IPS-20b (cell line): ENCODE measurements around the gene KRTAP12-4.

Source experiments
- H3K27ac ChIP-seq: one replicate; pipeline ENCODE4 v1.5.1; 2013; ENCODE audit warnings: low read length
- H3K27me3 ChIP-seq: 2 replicates; pipeline ENCODE4 v1.6.1; 2013; ENCODE audit warnings: mild to moderate bottlenecking, low read length, inconsistent platforms; ENCODE audit not compliant: insufficient read depth
- H3K36me3 ChIP-seq: 2 replicates; pipeline ENCODE4 v1.6.1; 2013; ENCODE audit warnings: low read depth, mild to moderate bottlenecking, inconsistent platforms, low read length, moderate library complexity; ENCODE audit not compliant: insufficient read depth
- H3K4me1 ChIP-seq: 2 replicates; pipeline ENCODE4 v1.6.1; 2013; ENCODE audit warnings: mild to moderate bottlenecking, control low read depth, inconsistent platforms, low read length, moderate library complexity; ENCODE audit not compliant: insufficient read depth
- H3K4me3 ChIP-seq: 2 replicates; pipeline ENCODE4 v1.5.1; 2013; ENCODE audit warnings: mild to moderate bottlenecking, low read length, inconsistent platforms
- H3K9ac ChIP-seq: 2 replicates; pipeline ENCODE4 v1.6.1; 2013; ENCODE audit warnings: low read depth, mild to moderate bottlenecking, inconsistent platforms, low read length, moderate library complexity
- H3K9me3 ChIP-seq: 2 replicates; pipeline ENCODE4 v1.6.1; 2013; ENCODE audit warnings: mild to moderate bottlenecking, low read depth, low read length, inconsistent platforms; ENCODE audit not compliant: insufficient read depth

Gene KRTAP12-4

GRCh38 chr21:44654576-44655175 lies at the start of gene KRTAP12-4:
Gene KRTAP12-4, minus strand, starts transcription at chr21:44654659. Its CDS starts 45 bp downstream, at chr21:44654614.
- Histone ChIP-seq H3K36me3 (no peaks in the 10 kb centered on the region), H3K9me3 (no peaks in the 10 kb centered on the region), H3K4me3 (no peak within 1 kb of the TSS), H3K4me1 (peaks cover 6% of the 10 kb centered on the region; the same call in 1 of the 2 replicates), H3K27me3 (no peaks in the 10 kb centered on the region), H3K27ac (no peak within 1 kb of the TSS), H3K9ac (no peak within 1 kb of the TSS)

GRCh38 chr21:44703731-44704635 lies 49.5 kb upstream of the KRTAP12-4 start:
- Histone ChIP-seq H3K27me3 (peaks cover 52% of the 10 kb centered on the region), H3K36me3 (no peaks in the 10 kb centered on the region), H3K27ac (no peak overlapping the region), H3K4me1 (peaks cover 31% of the 10 kb centered on the region), H3K4me3 (peak overlapping the region; percentile 54; the same call in 1 of the 2 replicates), H3K9me3 (no peaks in the 10 kb centered on the region), H3K9ac (peak overlapping the region; percentile 58; the same call in 1 of the 2 replicates)

GRCh38 chr21:44702973-44703730 lies 48.7 kb upstream of the KRTAP12-4 start:
- peaks cover 25% of the 10 kb centered on the region for H3K4me1 ChIP-seq
- no peak overlapping the region for H3K27ac ChIP-seq
- no peak overlapping the region for H3K4me3 ChIP-seq
- peaks cover 44% of the 10 kb centered on the region for H3K27me3 ChIP-seq
- H3K36me3 ChIP-seq: no peaks in the 10 kb centered on the region
- no peaks in the 10 kb centered on the region for H3K9me3 ChIP-seq
- H3K9ac ChIP-seq: no peak overlapping the region; the same call in 1 of the 2 replicates

GRCh38 chr21:44702111-44702972 lies 47.9 kb upstream of the KRTAP12-4 start:
- H3K4me3 ChIP-seq: no peak overlapping the region
- no peaks in the 10 kb centered on the region for H3K36me3 ChIP-seq
- no peak overlapping the region for H3K9ac ChIP-seq
- H3K27me3 ChIP-seq: peaks cover 36% of the 10 kb centered on the region
- no peak overlapping the region for H3K27ac ChIP-seq
- H3K4me1 ChIP-seq: peaks cover 29% of the 10 kb centered on the region
- no peaks in the 10 kb centered on the region for H3K9me3 ChIP-seq

- no peaks in the 10 kb centered on the region for H3K9me3 ChIP-seq
- no peak overlapping the region for H3K9ac ChIP-seq
- no peaks in the 10 kb centered on the region for H3K36me3 ChIP-seq
- H3K4me1 ChIP-seq: peaks cover 29% of the 10 kb centered on the region
- H3K27me3 ChIP-seq: peaks cover 28% of the 10 kb centered on the region
- H3K27ac ChIP-seq: no peak overlapping the region
- no peak overlapping the region for H3K4me3 ChIP-seq
Measured at GRCh38 chr21:44701541-44701940, 47.1 kb upstream of the KRTAP12-4 start.

- Histone ChIP-seq H3K27me3 (peaks cover 23% of the 10 kb centered on the region), H3K36me3 (no peaks in the 10 kb centered on the region), H3K27ac (no peak overlapping the region), H3K4me3 (no peak overlapping the region), H3K9ac (no peak overlapping the region), H3K4me1 (peaks cover 26% of the 10 kb centered on the region), H3K9me3 (no peaks in the 10 kb centered on the region)
Measured at GRCh38 chr21:44701023-44701400, 46.6 kb upstream of the KRTAP12-4 start.

GRCh38 chr21:44700101-44701022 lies 45.9 kb upstream of the KRTAP12-4 start:
- Histone ChIP-seq H3K9me3 (no peaks in the 10 kb centered on the region), H3K27ac (no peak overlapping the region), H3K9ac (no peak overlapping the region), H3K36me3 (no peaks in the 10 kb centered on the region), H3K27me3 (peaks cover 20% of the 10 kb centered on the region), H3K4me1 (peaks cover 26% of the 10 kb centered on the region), H3K4me3 (no peak overlapping the region)

- Histone ChIP-seq H3K36me3 (no peaks in the 10 kb centered on the region), H3K27ac (no peak overlapping the region), H3K9me3 (no peaks in the 10 kb centered on the region), H3K9ac (no peak overlapping the region), H3K4me1 (peaks cover 23% of the 10 kb centered on the region), H3K4me3 (no peak overlapping the region), H3K27me3 (peaks cover 17% of the 10 kb centered on the region)
Measured at GRCh38 chr21:44699502-44700001, 45.1 kb upstream of the KRTAP12-4 start.

- Histone ChIP-seq H3K4me1 (peaks cover 9% of the 10 kb centered on the region; the same call in 1 of the 2 replicates), H3K27me3 (peaks cover 2% of the 10 kb centered on the region), H3K9me3 (peaks cover 6% of the 10 kb centered on the region; the same call in 1 of the 2 replicates), H3K4me3 (no peak overlapping the region), H3K9ac (no peak overlapping the region), H3K36me3 (no peaks in the 10 kb centered on the region), H3K27ac (no peak overlapping the region)
Measured at GRCh38 chr21:44697811-44698734, 43.6 kb upstream of the KRTAP12-4 start.
